GM13976 (cell line): Measurements from ENCODE around the gene MRPS23.

Source experiments
- DNase-seq: peaks from one replicate; pipeline ENCODE4 v3.0.0; 2012; ENCODE audit warnings: low spot score
- CTCF ChIP-seq: IDR thresholded peaks from 2 replicates; pipeline ENCODE4 v1.5.1; 2012; ENCODE audit warnings: borderline replicate concordance, mild to moderate bottlenecking; ENCODE audit not compliant: insufficient read depth; ENCODE audit errors: extremely low read depth, missing control alignments, control extremely low read depth
- in situ Hi-C: fragments of 300-500 bp; cut with MboI; formaldehyde crosslinking; loops from one replicate; pipeline ENCODE4 v1.12.0; 2022; ENCODE audit warnings: low sequenced_read_pairs, mixed read lengths, inconsistent platforms; ENCODE audit not compliant: unreplicated experiment

MRPS23 gene

GRCh38 chr17:57834146-57834741 lies 15.6 kb downstream of the MRPS23 start:
- no peak for DNase-seq
- TF ChIP-seq CTCF: no peak
- in situ Hi-C loops: no loop called here

GRCh38 chr17:57833179-57833939 lies 16.5 kb downstream of the MRPS23 start:
- in situ Hi-C loops: no loop called here
- peak; percentile 66 for DNase-seq
- peak; percentile 74 for TF ChIP-seq CTCF

GRCh38 chr17:57832314-57833178 lies 17.3 kb downstream of the MRPS23 start:
- no peak for TF ChIP-seq CTCF
- in situ Hi-C loops: no loop called here
- no peak for DNase-seq

GRCh38 chr17:57830880-57831279 lies 19.0 kb downstream of the MRPS23 start:
- DNase-seq: no peak
- in situ Hi-C loops: no loop called here
- no peak for TF ChIP-seq CTCF

- in situ Hi-C loops: no loop called here
- no peak for TF ChIP-seq CTCF
- no peak for DNase-seq
Observed at GRCh38 chr17:57823469-57824401, 26.1 kb downstream of the MRPS23 start.
